Activated CD4-positive, alpha-beta T cell treated with anti-CD3 and anti-CD28 coated beads, Interleukin-2, amount 50 U/mL, for 4 hours (primary cell): ENCODE measurements around the gene APOA4.
"Not testable (repeated sequence)": the region's sequence is repeated elsewhere in the genome, so short reads cannot be mapped to it uniquely, and the experiment has no call there.

Experiments used
- DNase-seq, 2 experiments: peaks; one replicate each; pipeline ENCODE4 v3.0.0-alpha.2; 2020

Gene APOA4

GRCh38 chr11:116828632-116829524 is 5.8 kb upstream of the APOA4 start:
- no peak for DNase-seq

DNA sequence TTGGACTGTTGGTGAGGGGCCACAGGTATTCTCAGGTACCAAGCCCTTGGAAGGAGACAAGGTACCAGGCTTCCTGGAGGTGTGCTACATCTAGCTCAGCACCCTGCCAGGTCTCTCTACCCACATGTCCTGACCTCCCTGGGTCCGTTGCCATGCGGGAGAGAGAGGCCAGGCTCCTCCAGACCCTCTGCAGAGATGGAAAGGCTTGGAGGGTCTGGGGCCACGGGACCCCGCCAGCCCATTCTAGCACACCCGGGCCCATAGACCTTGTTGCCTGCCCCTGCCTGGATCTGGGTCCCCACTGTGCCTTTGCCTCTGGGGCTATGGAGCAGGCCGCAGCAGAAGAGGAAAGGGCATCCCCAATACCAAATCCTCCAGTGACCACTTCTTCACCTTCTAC is 4.4 kb upstream of the APOA4 start:
- no peak for DNase-seq

DNA sequence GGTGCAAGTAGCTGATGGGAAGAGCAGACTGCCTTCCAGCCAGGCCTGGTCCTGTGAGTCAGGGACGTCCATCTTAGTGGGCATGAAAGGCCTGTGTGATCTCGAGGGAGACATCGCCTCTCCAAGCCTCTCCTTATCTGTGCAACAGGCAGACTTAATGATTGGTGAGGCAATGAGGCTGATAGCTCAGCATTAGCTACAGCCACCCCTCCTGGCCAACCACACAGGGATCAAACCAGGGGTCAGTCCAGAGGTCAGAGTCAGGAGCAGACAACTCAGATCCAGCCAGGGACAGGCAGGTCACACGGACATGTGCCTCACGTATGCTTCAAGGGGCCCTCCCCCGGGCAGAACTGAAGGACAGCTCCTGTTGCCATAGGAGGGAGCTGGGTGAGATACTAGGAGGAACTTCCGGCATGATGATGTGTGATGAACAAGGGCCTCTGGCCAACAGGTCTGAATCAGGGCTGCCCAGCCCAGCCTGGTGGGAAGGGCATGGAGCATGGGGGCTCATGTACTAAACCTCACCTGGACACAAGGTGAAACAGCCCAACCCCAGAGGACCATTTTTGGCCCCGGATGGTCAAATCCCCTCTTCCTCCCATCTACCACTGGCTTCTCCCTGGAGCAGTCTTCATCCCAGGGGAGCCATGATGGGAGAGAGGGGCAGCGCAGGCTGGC is 3.8 kb upstream of the APOA4 start:
- DNase-seq = no peak

GRCh38 chr11:116825854-116826750 is 3.0 kb upstream of the APOA4 start:
- no peak for DNase-seq

GRCh38 chr11:116825434-116825833 is 2.3 kb upstream of the APOA4 start:
- no peak for DNase-seq

GRCh38 chr11:116822575-116822974 is 529 bp downstream of the APOA4 start:
- no peak for DNase-seq

DNA sequence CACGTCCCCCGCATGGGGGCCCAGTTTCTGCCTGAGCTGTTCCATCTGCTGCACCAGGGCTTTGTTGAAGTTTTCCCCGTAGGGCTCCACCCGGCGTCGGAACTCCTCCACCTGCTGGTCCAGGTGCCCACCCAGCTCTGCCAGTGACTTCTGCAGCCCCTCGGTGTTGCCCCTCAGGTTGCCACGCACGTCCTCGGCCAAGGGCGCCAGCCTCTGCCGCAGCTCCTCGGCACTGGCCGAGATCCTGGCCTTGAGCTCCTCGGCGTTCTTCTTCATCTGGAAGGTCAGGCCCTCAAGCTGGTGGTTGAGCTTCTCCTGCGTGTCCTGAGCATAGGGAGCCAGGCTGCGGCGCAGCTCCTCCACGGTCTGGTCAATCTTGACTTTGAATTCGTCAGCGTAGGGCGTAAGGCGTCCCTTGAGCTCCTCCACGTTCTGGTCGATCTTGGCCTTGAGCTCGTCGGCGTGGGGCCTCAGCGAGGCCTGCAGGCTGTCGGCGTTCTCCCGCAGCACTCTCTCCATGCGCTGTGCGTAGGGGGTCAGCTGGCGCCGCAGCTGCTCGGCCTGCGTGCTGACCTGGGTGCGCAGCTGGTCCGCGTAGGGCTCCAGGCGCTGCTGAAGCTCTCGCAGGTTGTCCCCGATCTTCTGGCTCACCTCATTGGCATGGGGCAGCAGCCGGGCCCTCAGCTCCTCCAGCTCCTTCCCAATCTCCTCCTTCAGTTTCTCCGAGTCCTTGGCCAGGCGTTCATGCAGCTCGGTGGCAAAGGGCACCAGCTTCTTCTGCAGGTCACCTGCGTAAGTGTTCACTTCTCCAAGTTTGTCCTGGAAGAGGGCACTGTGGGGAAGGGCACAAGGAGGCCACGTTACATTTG is 1.8 kb downstream of the APOA4 start:
- DNase-seq = no peak

DNA sequence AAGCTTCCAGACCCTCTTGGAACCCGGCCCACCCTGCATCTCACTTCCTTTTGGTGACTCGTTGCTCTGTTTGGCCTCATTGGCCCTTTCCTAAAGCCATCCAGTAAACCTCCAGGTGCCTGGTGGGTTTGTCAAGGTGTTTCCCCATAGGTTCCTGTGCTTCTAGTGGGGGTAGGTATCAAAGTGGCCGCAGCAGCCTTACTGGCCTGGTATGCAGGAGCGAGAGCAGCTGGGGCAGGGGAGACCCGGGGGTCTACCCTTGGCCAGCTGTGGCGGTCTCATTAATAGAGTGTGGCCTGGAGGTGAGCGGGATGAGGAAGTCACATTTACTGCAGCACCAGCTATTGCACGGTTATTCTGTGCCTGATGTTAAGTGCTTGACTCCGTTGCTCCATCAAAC is 4.1 kb downstream of the APOA4 start:
- no peak for DNase-seq

GRCh38 chr11:116814502-116814901 is 8.6 kb downstream of the APOA4 start:
- no peak for DNase-seq

- no peak for DNase-seq
These were observed 9.2 kb downstream of the APOA4 start for GRCh38 chr11:116813781-116814471.

GRCh38 chr11:116813170-116813569 is 9.9 kb downstream of the APOA4 start:
- no peak for DNase-seq

DNA sequence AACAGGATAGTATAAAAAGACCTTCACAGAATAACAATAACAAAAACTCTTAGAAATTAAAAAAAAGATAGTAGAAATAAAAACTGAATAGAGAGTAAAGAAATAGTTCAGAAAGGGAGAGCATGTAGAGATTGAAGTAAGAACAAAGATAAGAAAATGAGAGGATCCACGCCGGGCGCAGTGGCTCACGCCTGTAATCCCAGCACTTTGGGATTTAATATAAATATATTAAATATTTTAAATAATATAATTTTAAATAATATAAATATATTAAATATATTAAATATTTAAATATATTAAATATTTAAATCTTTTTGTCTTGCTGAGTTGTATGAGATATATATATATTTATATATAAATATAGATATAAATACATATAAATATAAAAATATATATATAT is 11.0 kb downstream of the APOA4 start:
- DNase-seq = no peak

GRCh38 chr11:116811194-116811593 is 11.9 kb downstream of the APOA4 start:
- DNase-seq = no peak

DNA sequence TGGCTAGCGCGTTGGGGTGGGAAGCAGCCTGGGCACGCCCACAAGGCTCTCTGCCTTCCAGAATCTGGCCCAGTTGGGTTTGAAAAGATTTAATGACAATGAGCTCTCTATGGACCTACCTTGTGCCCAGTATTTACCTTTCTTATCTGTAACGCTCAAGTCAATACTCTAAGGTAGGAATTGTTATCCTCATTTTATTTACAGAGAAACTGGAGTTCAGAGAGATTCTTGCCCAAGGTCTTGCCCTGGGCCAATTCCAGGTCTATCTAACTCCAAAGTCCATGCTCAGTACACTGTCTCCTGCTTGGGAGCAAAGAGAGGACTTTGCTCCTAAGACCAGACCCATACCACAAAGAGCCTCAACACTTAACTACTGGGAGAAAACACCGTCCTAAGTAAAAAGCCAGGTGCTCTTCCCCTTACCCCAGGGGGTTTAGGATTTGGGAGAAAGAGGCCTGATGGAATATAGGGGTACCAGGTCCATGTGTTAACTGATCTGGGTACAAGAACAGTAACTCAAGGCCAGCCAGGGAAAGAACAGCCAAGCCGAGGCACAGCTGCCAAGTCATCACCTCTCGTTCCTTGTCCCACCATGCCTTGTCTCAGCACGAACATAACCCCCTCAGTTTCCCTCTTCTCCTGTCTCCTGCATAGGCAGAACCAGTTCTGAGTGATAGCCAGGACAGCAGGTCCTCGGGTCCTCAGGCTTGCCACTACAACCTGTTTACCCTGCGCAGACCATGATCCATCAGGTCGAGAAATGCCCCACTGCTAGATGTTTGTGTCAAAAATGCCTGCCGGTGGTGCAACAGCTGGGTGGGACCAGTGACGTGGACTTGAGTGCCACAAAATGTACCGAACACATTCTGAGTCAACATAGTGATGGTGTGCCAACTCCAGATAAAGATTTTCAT is 14.6 kb downstream of the APOA4 start:
- no peak for DNase-seq

- DNase-seq = no peak
These were observed 15.4 kb downstream of the APOA4 start for GRCh38 chr11:116807601-116808261.

- DNase-seq = no peak
These were observed 19.1 kb downstream of the APOA4 start for GRCh38 chr11:116804001-116804400.

- DNase-seq = not testable (repeated sequence)
These were observed 21.4 kb downstream of the APOA4 start for GRCh38 chr11:116801662-116802061.

DNA sequence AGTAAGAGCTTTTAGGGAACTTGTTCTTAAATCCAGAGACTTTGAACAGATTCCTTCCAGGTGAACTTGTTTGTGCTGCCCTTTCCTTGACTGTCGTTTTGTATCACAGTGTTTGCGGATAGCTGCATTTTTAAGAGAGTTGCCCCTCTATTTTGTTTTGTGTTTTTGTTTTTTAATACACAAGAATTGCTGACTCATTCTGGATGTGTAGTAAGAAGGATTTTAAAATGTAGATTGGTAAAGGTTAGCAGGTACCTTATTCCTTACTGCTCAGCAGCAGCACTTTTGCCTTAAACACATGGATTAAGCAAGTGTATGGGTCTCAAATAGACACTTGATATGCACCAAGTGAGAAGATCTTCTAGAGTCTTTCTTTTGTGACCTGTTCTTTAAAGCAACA is 22.5 kb downstream of the APOA4 start:
- no peak for DNase-seq

DNA sequence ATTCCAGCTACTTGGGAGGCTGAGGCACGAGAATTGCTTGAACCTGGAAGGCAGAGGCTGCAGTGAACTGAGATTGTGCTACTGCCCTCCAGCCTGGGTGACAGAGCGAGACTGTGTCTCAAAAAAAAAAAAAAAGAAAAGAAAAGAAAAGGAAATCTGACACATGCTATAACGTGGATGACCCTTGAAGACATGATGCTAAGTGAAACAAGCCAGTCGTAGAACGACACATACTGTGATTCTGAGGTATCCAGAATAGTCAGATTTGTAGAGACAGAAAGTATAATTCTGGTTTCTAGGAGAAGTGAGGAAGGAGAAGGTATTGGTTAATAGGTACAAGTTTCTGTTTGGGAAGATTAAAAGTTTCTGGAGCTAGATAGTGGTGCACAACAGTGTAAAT is 24.7 kb downstream of the APOA4 start:
- no peak for DNase-seq

- DNase-seq = no peak
These were observed 25.3 kb downstream of the APOA4 start for GRCh38 chr11:116797816-116798215.
